Hepatocyte (in vitro differentiated cells): ENCODE results near the gene DNAJC12. TPM values are rescaled to one million over a fixed set of nuclear protein-coding genes. Genes with fewer than 3 reads are reported as not detected.

Source experiments
- DNase-seq: peaks from one replicate; pipeline ENCODE4 v3.0.0-alpha.2; 2016; ENCODE audit warnings: low spot score
- H2AFZ ChIP-seq: fragments of 200-600 bp; sonication (generic); 2 replicates; pipeline ENCODE4 v1.6.0; 2016; ENCODE audit warnings: antibody characterized with exemption, mild to moderate bottlenecking
- H3K27ac ChIP-seq: fragments of 200-600 bp; sonication (generic); 2 replicates; pipeline ENCODE4 v1.5.1; 2016; ENCODE audit warnings: mild to moderate bottlenecking
- H3K27me3 ChIP-seq: fragments of 200-600 bp; sonication (generic); 2 replicates; pipeline ENCODE4 v1.6.1; 2016
- H3K36me3 ChIP-seq: fragments of 200-600 bp; sonication (generic); replicated peaks from 2 replicates; pipeline ENCODE4 v1.5.1; 2016; ENCODE audit warnings: low read depth; ENCODE audit not compliant: insufficient read depth
- H3K4me1 ChIP-seq: fragments of 200-600 bp; sonication (generic); 2 replicates; pipeline ENCODE4 v1.5.1; 2016; ENCODE audit warnings: mild to moderate bottlenecking, moderate library complexity; ENCODE audit not compliant: insufficient read depth
- H3K4me2 ChIP-seq: fragments of 200-600 bp; sonication (generic); 2 replicates; pipeline ENCODE4 v1.6.0; 2016
- H3K4me3 ChIP-seq: fragments of 200-600 bp; sonication (generic); 2 replicates; pipeline ENCODE4 v1.5.1; 2016; ENCODE audit warnings: mild to moderate bottlenecking
- H3K79me2 ChIP-seq: fragments of 200-600 bp; sonication (generic); 2 replicates; pipeline ENCODE4 v1.6.0; 2017; ENCODE audit warnings: mild to moderate bottlenecking
- H3K9me2 ChIP-seq: fragments of 200-600 bp; sonication (generic); replicated peaks from 2 replicates; pipeline ENCODE4 v1.6.0; 2017; ENCODE audit warnings: mild to moderate bottlenecking; ENCODE audit not compliant: insufficient read depth
- H3K9me3 ChIP-seq: fragments of 200-600 bp; sonication (generic); 2 replicates; pipeline ENCODE4 v1.5.1; 2016; ENCODE audit warnings: low read depth, mild to moderate bottlenecking
- H4K20me1 ChIP-seq: fragments of 200-600 bp; sonication (generic); 2 replicates; pipeline ENCODE4 v1.6.0; 2016; ENCODE audit warnings: mild to moderate bottlenecking; ENCODE audit not compliant: insufficient read depth, poor library complexity, severe bottlenecking
- CTCF ChIP-seq: fragments of 200-600 bp; sonication (generic); IDR thresholded peaks from 2 replicates; pipeline ENCODE4 v1.5.1; 2016; ENCODE audit warnings: antibody characterized with exemption, mild to moderate bottlenecking; ENCODE audit not compliant: poor library complexity
- EZH2 ChIP-seq: fragments of 200-600 bp; sonication (generic); IDR thresholded peaks from 2 replicates; pipeline ENCODE4 v1.6.1; 2016; ENCODE audit warnings: antibody characterized with exemption, mild to moderate bottlenecking, borderline replicate concordance
- EZH2phosphoT487 ChIP-seq: fragments of 200-600 bp; sonication (generic); IDR thresholded peaks from one replicate; pipeline ENCODE4 v1.6.1; 2018; ENCODE audit warnings: antibody characterized with exemption, mild to moderate bottlenecking, low read depth, moderate library complexity; ENCODE audit not compliant: unreplicated experiment, severe bottlenecking
- WGBS: methylation state at CpG from one replicate; pipeline ENCODE4 v1.1.6; 2016; ENCODE audit warnings: low lambda C conversion rate; ENCODE audit errors: missing lambda C conversion rate; 5-methylcytosine and 5-hydroxymethylcytosine counted together
- polyA plus RNA-seq: library from polyadenylated mRNA; unstranded; fragments of >200 nt; fragmentation: Nextera tagmentation; extraction: Ambion mirVana; gene quantifications from 2 replicates; pipeline ENCODE4 v1.2.1, GENCODE V29; 2016
- total RNA-seq: library from RNA; depleted of rRNA; stranded (reverse); fragments of >200 nt; gene quantifications from 2 replicates; pipeline ENCODE4 v1.2.3, GENCODE V29; 2014

Gene DNAJC12
- total and polyA plus RNA-seq, 2 experiments from 2014 or later, result 6.2 to 16.7 TPM

DNA sequence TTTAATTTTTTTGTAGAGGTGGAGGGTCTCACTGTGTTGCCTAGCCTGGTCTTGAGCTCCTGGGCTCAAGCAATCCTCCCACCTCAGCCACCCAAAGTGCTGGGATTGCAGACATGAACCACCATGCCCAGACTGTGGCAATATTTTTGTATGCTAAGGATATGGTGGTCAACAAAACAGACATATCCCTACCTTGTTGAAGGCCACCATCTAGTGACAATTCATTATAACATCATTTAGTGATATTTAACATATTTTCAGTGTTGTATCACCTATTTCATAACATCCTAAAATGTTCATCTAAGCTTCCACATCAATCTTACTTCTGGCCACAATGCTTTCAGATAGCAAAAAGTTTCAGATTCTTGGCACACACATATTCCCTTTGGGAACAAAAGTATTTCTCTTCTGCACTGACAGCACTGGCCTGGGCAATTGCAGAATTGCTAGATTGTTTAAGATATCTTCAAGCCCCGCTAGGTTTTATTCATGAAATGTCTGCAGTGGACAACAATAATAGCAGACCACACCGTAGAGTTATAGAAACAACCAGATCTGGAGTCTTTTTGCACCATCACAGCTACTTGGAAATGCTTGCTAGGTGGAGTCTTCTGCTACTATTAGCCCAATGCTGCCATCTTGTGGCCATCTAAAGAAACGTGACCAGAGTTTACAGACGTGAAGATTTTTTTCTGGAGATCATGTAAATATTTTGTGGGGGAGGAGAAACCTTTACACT lies 58.4 kb downstream of the DNAJC12 start:
- Histone ChIP-seq H3K4me1 (no peaks in the 10 kb centered on the region), H3K36me3 (no peaks in the 10 kb centered on the region), H3K4me3 (no peak overlapping the region), H3K9me2 (no peaks in the 10 kb centered on the region), H2AFZ (no peak overlapping the region), H3K4me2 (no peak overlapping the region), H3K79me2 (no peaks in the 10 kb centered on the region), H3K27me3 (no peaks in the 10 kb centered on the region), H3K9me3 (no peaks in the 10 kb centered on the region), H3K27ac (no peak overlapping the region), H4K20me1 (no peaks in the 10 kb centered on the region)
- peak; percentile 90 for DNase-seq
- 1% methylated on average over 4 of the region's 4 CpGs for WGBS
- TF ChIP-seq CTCF (peak; percentile 96), EZH2phosphoT487 (no peak), EZH2 (no peak)

- H4K20me1 ChIP-seq, result no peaks in the 10 kb centered on the region
- no peaks in the 10 kb centered on the region for H3K9me2 ChIP-seq
- no peaks in the 10 kb centered on the region for H3K4me1 ChIP-seq
- no peaks in the 10 kb centered on the region for H3K36me3 ChIP-seq
- H3K4me2 ChIP-seq, result no peak overlapping the region
- no peak overlapping the region for H2AFZ ChIP-seq
- H3K27me3 ChIP-seq, result no peaks in the 10 kb centered on the region
- no peak overlapping the region for H3K4me3 ChIP-seq
- WGBS, result 89% methylated on average over 1 of the region's 1 CpG
- no peak for TF ChIP-seq EZH2
- no peak for TF ChIP-seq EZH2phosphoT487
- no peak for TF ChIP-seq CTCF
- no peaks in the 10 kb centered on the region for H3K9me3 ChIP-seq
- H3K79me2 ChIP-seq, result no peaks in the 10 kb centered on the region
- DNase-seq, result no peak
- no peak overlapping the region for H3K27ac ChIP-seq
Observed at GRCh38 chr10:67776371-67776770, 61.6 kb downstream of the DNAJC12 start.

DNA sequence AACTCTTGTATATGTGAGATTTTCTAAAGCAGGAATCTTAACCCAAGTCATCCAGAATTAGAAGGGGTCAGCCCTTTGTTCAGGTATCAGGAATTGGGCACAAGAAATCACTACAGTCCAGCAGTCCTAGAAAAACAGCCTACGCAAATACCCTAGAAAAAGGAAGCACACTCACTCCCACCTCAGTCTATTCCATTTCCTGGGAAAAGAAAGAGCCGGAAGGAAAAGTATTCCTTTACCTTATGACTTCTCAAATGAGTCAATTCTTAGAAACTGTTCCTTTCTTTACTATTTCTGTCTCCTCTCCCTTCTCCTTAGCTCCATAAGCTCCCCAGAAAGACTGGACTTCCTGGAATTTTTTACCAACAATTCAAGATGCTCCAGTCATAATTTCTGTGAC lies 62.7 kb downstream of the DNAJC12 start:
- H3K4me2 ChIP-seq, result no peak overlapping the region
- no peaks in the 10 kb centered on the region for H3K79me2 ChIP-seq
- 80% methylated on average over 2 of the region's 2 CpGs for WGBS
- no peak overlapping the region for H3K4me3 ChIP-seq
- no peak overlapping the region for H2AFZ ChIP-seq
- H3K36me3 ChIP-seq, result no peaks in the 10 kb centered on the region
- H3K9me3 ChIP-seq, result no peaks in the 10 kb centered on the region
- no peak overlapping the region for H3K27ac ChIP-seq
- no peaks in the 10 kb centered on the region for H3K4me1 ChIP-seq
- no peaks in the 10 kb centered on the region for H3K27me3 ChIP-seq
- no peaks in the 10 kb centered on the region for H4K20me1 ChIP-seq
- no peak for DNase-seq
- no peaks in the 10 kb centered on the region for H3K9me2 ChIP-seq
- TF ChIP-seq EZH2 (no peak), EZH2phosphoT487 (no peak)

DNA sequence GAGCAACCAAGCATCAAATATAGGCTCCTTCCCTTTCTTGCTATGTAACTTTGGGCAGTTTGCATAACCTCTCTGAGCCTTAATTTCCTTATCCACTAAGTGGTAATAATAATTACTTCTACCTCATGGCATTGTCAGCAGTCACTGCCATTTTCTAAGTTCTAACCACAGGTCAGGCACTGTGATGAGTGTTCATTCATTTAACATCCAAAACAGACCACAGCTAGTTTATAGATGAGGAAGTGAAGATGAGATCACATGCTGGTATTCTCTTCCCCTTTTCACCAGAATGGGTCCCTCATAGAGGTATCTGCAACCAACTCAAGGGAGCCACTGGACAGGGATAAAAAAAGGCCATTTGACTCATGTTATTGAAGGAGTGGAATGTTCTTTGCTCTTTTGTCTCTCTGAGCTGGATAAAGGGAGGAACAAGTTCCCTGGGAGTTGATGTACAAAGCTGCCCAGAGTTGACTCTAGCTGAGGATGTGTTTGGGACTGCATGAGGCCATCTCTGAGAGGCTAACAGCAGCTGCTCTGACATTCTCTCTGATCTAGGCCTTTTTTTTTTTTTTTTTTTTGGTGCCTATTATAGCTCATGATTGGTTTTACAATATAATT lies 65.0 kb downstream of the DNAJC12 start:
- no peaks in the 10 kb centered on the region for H3K27me3 ChIP-seq
- H3K36me3 ChIP-seq, result no peaks in the 10 kb centered on the region
- H3K79me2 ChIP-seq, result no peaks in the 10 kb centered on the region
- no peak overlapping the region for H3K27ac ChIP-seq
- H3K4me3 ChIP-seq, result no peak overlapping the region
- no peak for DNase-seq
- H3K4me2 ChIP-seq, result no peak overlapping the region
- H3K4me1 ChIP-seq, result no peaks in the 10 kb centered on the region
- TF ChIP-seq EZH2phosphoT487 (no peak), EZH2 (no peak), CTCF (no peak)
- no peaks in the 10 kb centered on the region for H3K9me2 ChIP-seq
- no peaks in the 10 kb centered on the region for H4K20me1 ChIP-seq
- no peaks in the 10 kb centered on the region for H3K9me3 ChIP-seq
- no peak overlapping the region for H2AFZ ChIP-seq
